Testis (tissue), 3 donors: ENCODE measurements around the gene FAM222B. TPM values are rescaled to one million over a fixed set of nuclear protein-coding genes. Genes with fewer than 3 reads are reported as not detected.

Experiments
- DNase-seq: peaks from one replicate; pipeline ENCODE4 v3.0.0-alpha.2; 2019
- H3K27ac ChIP-seq, 2 donors: fragments of 200-600 bp; sonication (generic); one replicate each; pipeline ENCODE4 v1.5.1; 2019
- H3K27me3 ChIP-seq: fragments of 200-600 bp; sonication (generic); one replicate; pipeline ENCODE4 v1.5.1; 2019
- H3K36me3 ChIP-seq: fragments of 200-600 bp; sonication (generic); one replicate; pipeline ENCODE4 v1.5.1; 2017; ENCODE audit warnings: low read depth; ENCODE audit errors: missing control alignments
- H3K4me1 ChIP-seq: fragments of 200-600 bp; sonication (generic); one replicate; pipeline ENCODE4 v1.5.1; 2019
- H3K4me3 ChIP-seq, 2 donors: fragments of 200-600 bp; sonication (generic); one replicate each; pipeline ENCODE4 v1.5.1; 2017 to 2019
- H3K9me3 ChIP-seq: fragments of 200-600 bp; sonication (generic); one replicate; pipeline ENCODE4 v1.5.1; 2017
- CTCF ChIP-seq, 3 experiments: fragments of 450-650 bp in 2 of 3; fragments of 200-600 bp in 1 of 3; sonication (generic) in 1 of 3; IDR thresholded peaks; one replicate each; pipeline ENCODE4 v1.5.1; 2016 to 2019; ENCODE audit warnings: antibody characterized with exemption in 3 of 3, mild to moderate bottlenecking in 2 of 3, moderate library complexity in 1 of 3
- POLR2A ChIP-seq: fragments of 450-650 bp; IDR thresholded peaks from one replicate; pipeline ENCODE4 v1.6.1; 2017; ENCODE audit warnings: antibody characterized with exemption, mild to moderate bottlenecking, moderate library complexity
- WGBS, 2 donors: methylation state at CpG; one replicate each; pipeline ENCODE4 v1.1.5; 2018; 5-methylcytosine and 5-hydroxymethylcytosine counted together
- intact Hi-C: fragments of 100-400 bp; cut with DNase I; formaldehyde crosslinking; loops from one replicate; pipeline ENCODE4 v1.15.1; 2023; ENCODE audit warnings: low total_unique reads
- polyA plus RNA-seq: library from polyadenylated mRNA; stranded (reverse); fragments of 350-450 nt; fragmentation: Illumina TruSeq; extraction: RNeasy Lipid Tissue Mini Kit (QIAGEN cat#74804); gene quantifications from one replicate; pipeline ENCODE4 v1.2.3, GENCODE V29; 2014; ENCODE audit warnings: low read depth, low replicate concordance; ENCODE audit not compliant: insufficient read depth
- total RNA-seq, 2 donors: library from RNA; depleted of rRNA; stranded (reverse); fragments of >200 nt; gene quantifications; one replicate each; pipeline ENCODE4 v1.2.3, GENCODE V29; 2016

FAM222B gene
- total and polyA plus RNA-seq, 3 donors from 2014 or later = 69.6 to 84.5 (median 74.5) TPM

GRCh38 chr17:28888832-28889231 lies 46.2 kb upstream of the FAM222B start:
- intact Hi-C loops = no loop called here
- 86 to 95% methylated on average over 5 to 7 of the region's 7 CpGs for WGBS, 2 donors
- TF ChIP-seq CTCF (IDR thresholded peaks at IDR 0.05) (no peak), POLR2A (no peak)
- H3K27ac ChIP-seq = no peak overlapping the region
- H3K9me3 ChIP-seq = no peaks in the 10 kb centered on the region
- H3K27me3 ChIP-seq = no peaks in the 10 kb centered on the region
- H3K4me3 ChIP-seq = no peak overlapping the region
- no peaks in the 10 kb centered on the region for H3K36me3 ChIP-seq
- H3K4me1 ChIP-seq = no peaks in the 10 kb centered on the region
- DNase-seq = no peak

GRCh38 chr17:28887871-28888471 lies 45.4 kb upstream of the FAM222B start:
- no peaks in the 10 kb centered on the region for H3K4me1 ChIP-seq
- WGBS, 2 donors = 92 to 94% methylated on average over 3 to 12 of the region's 12 CpGs
- H3K27ac ChIP-seq = no peak overlapping the region
- TF ChIP-seq POLR2A (no peak), CTCF (IDR thresholded peaks at IDR 0.05) (no peak)
- no peaks in the 10 kb centered on the region for H3K27me3 ChIP-seq
- intact Hi-C loops = no loop called here
- H3K9me3 ChIP-seq = no peaks in the 10 kb centered on the region
- no peaks in the 10 kb centered on the region for H3K36me3 ChIP-seq
- no peak for DNase-seq
- no peak overlapping the region for H3K4me3 ChIP-seq

- WGBS, 2 donors = 91% methylated on average over 8 to 10 of the region's 10 CpGs
- H3K9me3 ChIP-seq = no peaks in the 10 kb centered on the region
- intact Hi-C loops = no loop called here
- DNase-seq = no peak
- H3K4me1 ChIP-seq = no peaks in the 10 kb centered on the region
- H3K36me3 ChIP-seq = no peaks in the 10 kb centered on the region
- no peaks in the 10 kb centered on the region for H3K27me3 ChIP-seq
- H3K27ac ChIP-seq = no peak overlapping the region
- H3K4me3 ChIP-seq = no peak overlapping the region
- TF ChIP-seq POLR2A (no peak), CTCF (IDR thresholded peaks at IDR 0.05) (no peak)
Observed at GRCh38 chr17:28885951-28886350, 43.4 kb upstream of the FAM222B start.

GRCh38 chr17:28885363-28885762 lies 42.8 kb upstream of the FAM222B start:
- H3K27ac ChIP-seq = no peak overlapping the region
- TF ChIP-seq CTCF (IDR thresholded peaks at IDR 0.05) (no peak), POLR2A (no peak)
- no peaks in the 10 kb centered on the region for H3K27me3 ChIP-seq
- no peak for DNase-seq
- no peaks in the 10 kb centered on the region for H3K4me1 ChIP-seq
- H3K36me3 ChIP-seq = no peaks in the 10 kb centered on the region
- intact Hi-C loops = no loop called here
- no peaks in the 10 kb centered on the region for H3K9me3 ChIP-seq
- H3K4me3 ChIP-seq = no peak overlapping the region
- WGBS, 2 donors = 90 to 95% methylated on average over 4 of the region's 4 CpGs
